Measurements from ENCODE around the gene DCAF5.
"Not testable (repeated sequence)": the region's sequence is repeated elsewhere in the genome, so short reads cannot be mapped to it uniquely, and the experiment has no call there.

DNA sequence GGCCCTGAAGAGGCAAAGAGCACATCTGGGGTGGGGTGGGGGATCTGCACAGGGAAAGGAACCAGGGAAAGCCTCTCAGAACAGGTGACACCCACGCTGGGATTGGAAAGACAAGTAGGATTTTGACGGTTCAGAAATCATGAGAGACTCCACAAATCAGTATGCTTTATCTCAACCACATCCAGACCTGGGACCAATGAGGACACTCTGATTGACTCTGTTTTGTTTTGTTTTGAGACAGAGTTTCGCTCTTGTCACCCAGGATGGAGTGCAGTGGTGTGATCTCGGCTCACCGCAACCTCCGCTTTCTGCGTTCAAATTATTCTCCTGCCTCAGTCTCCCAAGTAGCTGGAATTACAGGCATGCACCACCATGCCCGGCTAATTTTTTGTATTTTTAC, 130.8 kb downstream of the DCAF5 start:
- TF ChIP-seq, protein P1, sequence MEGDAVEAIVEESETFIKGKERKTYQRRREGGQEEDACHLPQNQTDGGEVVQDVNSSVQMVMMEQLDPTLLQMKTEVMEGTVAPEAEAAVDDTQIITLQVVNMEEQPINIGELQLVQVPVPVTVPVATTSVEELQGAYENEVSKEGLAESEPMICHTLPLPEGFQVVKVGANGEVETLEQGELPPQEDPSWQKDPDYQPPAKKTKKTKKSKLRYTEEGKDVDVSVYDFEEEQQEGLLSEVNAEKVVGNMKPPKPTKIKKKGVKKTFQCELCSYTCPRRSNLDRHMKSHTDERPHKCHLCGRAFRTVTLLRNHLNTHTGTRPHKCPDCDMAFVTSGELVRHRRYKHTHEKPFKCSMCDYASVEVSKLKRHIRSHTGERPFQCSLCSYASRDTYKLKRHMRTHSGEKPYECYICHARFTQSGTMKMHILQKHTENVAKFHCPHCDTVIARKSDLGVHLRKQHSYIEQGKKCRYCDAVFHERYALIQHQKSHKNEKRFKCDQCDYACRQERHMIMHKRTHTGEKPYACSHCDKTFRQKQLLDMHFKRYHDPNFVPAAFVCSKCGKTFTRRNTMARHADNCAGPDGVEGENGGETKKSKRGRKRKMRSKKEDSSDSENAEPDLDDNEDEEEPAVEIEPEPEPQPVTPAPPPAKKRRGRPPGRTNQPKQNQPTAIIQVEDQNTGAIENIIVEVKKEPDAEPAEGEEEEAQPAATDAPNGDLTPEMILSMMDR (IDR thresholded peaks at IDR 0.05; ENCODE audit: low read length) = not testable (repeated sequence)
- TF ChIP-seq EZH2 (optimal IDR thresholded peaks at IDR 0.05; ENCODE audit: low read depth, low read length) = not testable (repeated sequence)

All from MM.1S (cell line).